Measurements from ENCODE around the gene EXOC3L2. TPM values are rescaled to one million over a fixed set of nuclear protein-coding genes. Genes with fewer than 3 reads are reported as not detected.

The EXOC3L2 gene
- polyA plus RNA-seq, 10 donors: 0.71 to 2.6 (median 1.2) TPM

GRCh38 chr19:45162608-45163143 is 82.5 kb downstream of the EXOC3L2 start:
- DNase-seq: no peak

Other genes starting within 250 kb of the EXOC3L2 start
- gene RELB, start 243.9 kb downstream of the EXOC3L2 start, polyA plus RNA-seq (ENCODE audit: insufficient read length in 10 of 10): 1 to 10 TPM; 3.0 to 5.6 (median 4.5) TPM
- gene CLASRP, start 206.4 kb downstream of the EXOC3L2 start, polyA plus RNA-seq (ENCODE audit: insufficient read length in 10 of 10): 10 to 100 TPM; 34.6 to 69.2 (median 44.1) TPM
- gene ZNF296, start 168.9 kb downstream of the EXOC3L2 start, polyA plus RNA-seq (ENCODE audit: insufficient read length in 10 of 10): 1 to 10 TPM in 2 of 10 donors, under 1 TPM in 7, not detected in 1; 0.34 to 1.1 (median 0.70) TPM
- 10 to 100 TPM; 14.5 to 23.9 (median 21.5) TPM for gene GEMIN7, start 166.1 kb downstream of the EXOC3L2 start, polyA plus RNA-seq (ENCODE audit: insufficient read length in 10 of 10)
- 10 to 100 TPM; 15.8 to 23.8 (median 19.4) TPM for gene PPP1R37, start 152.2 kb downstream of the EXOC3L2 start, polyA plus RNA-seq (ENCODE audit: insufficient read length in 10 of 10)
- under 1 TPM; 0.07 to 0.74 (median 0.18) TPM for gene NKPD1, start 84.4 kb downstream of the EXOC3L2 start, polyA plus RNA-seq (ENCODE audit: insufficient read length in 10 of 10)
- 10 to 100 TPM; 15.3 to 28.5 (median 19.5) TPM for gene TRAPPC6A, start 67.2 kb downstream of the EXOC3L2 start, polyA plus RNA-seq (ENCODE audit: insufficient read length in 10 of 10)
- gene BLOC1S3, start 66.6 kb downstream of the EXOC3L2 start, polyA plus RNA-seq (ENCODE audit: insufficient read length in 10 of 10): 1 to 10 TPM; 5.9 to 9.0 (median 7.7) TPM
- 10 to 100 TPM; 20.2 to 35.0 (median 28.6) TPM for gene MARK4, start 5.9 kb upstream of the EXOC3L2 start, polyA plus RNA-seq (ENCODE audit: insufficient read length in 10 of 10)
- 1,000 to 10,000 TPM; 1,344 to 3,569 (median 3,092) TPM for gene CKM, start 77.5 kb upstream of the EXOC3L2 start, polyA plus RNA-seq (ENCODE audit: insufficient read length in 10 of 10)
- gene KLC3, start 95.3 kb upstream of the EXOC3L2 start, polyA plus RNA-seq (ENCODE audit: insufficient read length in 10 of 10): 1 to 10 TPM in 2 of 10 donors, under 1 TPM in 6, not detected in 2; 0.16 to 8.9 (median 0.24) TPM
- gene ERCC2, start 125.2 kb upstream of the EXOC3L2 start, polyA plus RNA-seq (ENCODE audit: insufficient read length in 10 of 10): 10 to 100 TPM; 12.0 to 18.1 (median 15.9) TPM
- gene PPP1R13L, start 159.7 kb upstream of the EXOC3L2 start, polyA plus RNA-seq (ENCODE audit: insufficient read length in 10 of 10): 10 to 100 TPM in 2 of 10 donors, 1 to 10 TPM in 8; 2.5 to 12.8 (median 3.9) TPM
- 1 to 10 TPM; 3.0 to 6.2 (median 4.3) TPM for gene POLR1G, start 161.2 kb upstream of the EXOC3L2 start, polyA plus RNA-seq (ENCODE audit: insufficient read length in 10 of 10)
- 100 to 1,000 TPM in 1 of 10 donors, 10 to 100 TPM in 9; 81.8 to 106 (median 91.7) TPM for gene ERCC1, start 178.5 kb upstream of the EXOC3L2 start, polyA plus RNA-seq (ENCODE audit: insufficient read length in 10 of 10)
- 100 to 1,000 TPM in 3 of 10 donors, 10 to 100 TPM in 7; 12.7 to 590 (median 84.2) TPM for gene FOSB, start 222.6 kb upstream of the EXOC3L2 start, polyA plus RNA-seq (ENCODE audit: insufficient read length in 10 of 10)